Central memory CD4-positive, alpha-beta T cell (primary cell): ENCODE results near the gene BANP.
"Not testable (repeated sequence)": the region's sequence is repeated elsewhere in the genome, so short reads cannot be mapped to it uniquely, and the experiment has no call there.

Experiments used
- DNase-seq: peaks from one replicate; pipeline ENCODE4 v3.0.0; 2022
- total RNA-seq, 3 experiments: gene quantifications; one replicate each; lab custom pipeline; 2026; lab: John Stamatoyannopoulos, UW

The BANP gene
- 20.0 to 47.7 (median 43.1) reads per million in 3 experiments for total RNA-seq

- DNase-seq: peak; percentile 98
Observed at GRCh38 chr16:87950765-87951551, at the start of gene BANP. BANP (plus strand) TSS chr16:87951434; CDS start chr16:87975116, 23,682 bp downstream.

- DNase-seq: not testable (repeated sequence)
Observed at GRCh38 chr16:87904963-87905362, 46.3 kb upstream of the BANP start.

- not testable (repeated sequence) for DNase-seq
Observed at GRCh38 chr16:87905521-87905920, 45.7 kb upstream of the BANP start.

- not testable (repeated sequence) for DNase-seq
Observed at GRCh38 chr16:87908101-87908500, 43.1 kb upstream of the BANP start.

- DNase-seq: peak; percentile 70
Observed at GRCh38 chr16:87909203-87909935, 41.9 kb upstream of the BANP start.

- DNase-seq: not testable (repeated sequence)
Observed at GRCh38 chr16:87911106-87911763, 40.0 kb upstream of the BANP start.

- DNase-seq: not testable (repeated sequence)
Observed at GRCh38 chr16:87912691-87913090, 38.5 kb upstream of the BANP start.

GRCh38 chr16:87914021-87914725 lies 37.1 kb upstream of the BANP start:
- not testable (repeated sequence) for DNase-seq

- DNase-seq: no peak
Observed at GRCh38 chr16:87914812-87915211, 36.4 kb upstream of the BANP start.

GRCh38 chr16:87917503-87917902 lies 33.7 kb upstream of the BANP start:
- no peak for DNase-seq

- DNase-seq: no peak
Observed at GRCh38 chr16:87918338-87918737, 32.9 kb upstream of the BANP start.

GRCh38 chr16:87918866-87919680 lies 32.2 kb upstream of the BANP start:
- DNase-seq: no peak

GRCh38 chr16:87919681-87919994 lies 31.6 kb upstream of the BANP start:
- no peak for DNase-seq

- no peak for DNase-seq
Observed at GRCh38 chr16:87921236-87921773, 29.9 kb upstream of the BANP start.

GRCh38 chr16:87922250-87922871 lies 28.9 kb upstream of the BANP start:
- no peak for DNase-seq

- DNase-seq: no peak
Observed at GRCh38 chr16:87924041-87924810, 27.0 kb upstream of the BANP start.

GRCh38 chr16:87924811-87925670 lies 26.2 kb upstream of the BANP start:
- no peak for DNase-seq

GRCh38 chr16:87926246-87927194 lies 24.7 kb upstream of the BANP start:
- no peak for DNase-seq
